ENCODE measurements around the gene PPP2R2B. TPM values are rescaled to one million over a fixed set of nuclear protein-coding genes. Genes with fewer than 3 reads are reported as not detected.

PPP2R2B gene
- total and polyA plus RNA-seq, 2 donors (not counting 1 experiment from before 2014, with no cell fraction given), result 0.67 to 1.5 TPM

DNA sequence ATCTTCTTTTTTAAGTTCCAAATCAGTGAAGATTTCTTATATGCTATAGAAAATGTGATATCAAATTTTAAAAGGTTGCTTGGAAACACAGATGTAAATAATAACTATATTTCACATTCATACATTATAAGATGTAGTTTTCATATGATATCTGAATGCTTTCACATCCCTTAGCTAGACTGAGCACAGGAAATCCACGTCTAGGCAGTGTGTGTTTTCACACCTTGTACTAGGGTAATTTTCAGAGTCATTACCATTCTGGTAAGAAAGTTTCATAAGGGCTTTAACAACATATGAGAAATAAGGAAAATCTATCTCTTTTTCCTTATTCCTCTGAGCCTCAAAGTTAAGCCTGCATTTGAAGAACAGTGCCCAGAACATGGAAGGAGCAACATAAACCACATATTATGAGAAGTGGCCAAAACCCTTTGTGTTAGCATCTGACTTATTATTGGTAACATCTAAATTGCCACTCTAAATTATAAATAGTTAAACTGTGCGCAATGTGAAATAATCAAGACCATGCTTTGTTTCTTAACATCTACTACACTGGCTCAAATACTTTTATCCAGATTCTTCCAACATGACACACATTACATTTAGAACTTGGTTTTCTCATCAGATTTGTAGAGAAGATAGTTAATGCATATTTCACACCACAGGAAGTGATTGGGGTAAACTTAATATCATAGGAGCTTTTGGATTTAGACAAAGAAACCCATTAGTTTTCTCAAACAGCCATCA lies 113.3 kb downstream of the PPP2R2B start:
- no peak overlapping the region for H3K27ac ChIP-seq (ENCODE audit: insufficient read depth, low read length)
- H3K27me3 ChIP-seq (ENCODE audit: control insufficient read depth, insufficient read depth, low read length), result no peaks in the 10 kb centered on the region
- H3K4me3 ChIP-seq (replicated peaks in 1 of 4; ENCODE audit: control extremely low read depth in 1 of 4, insufficient read depth in 1 of 4, low read depth in 3 of 4, low read length in 4 of 4), result no peak overlapping the region
- no peaks in the 10 kb centered on the region for H3K9me3 ChIP-seq (ENCODE audit: control insufficient read depth, insufficient read depth, low read depth, low read length)
- H4K20me1 ChIP-seq (ENCODE audit: control insufficient read depth, extremely low read depth, insufficient read depth, low read length), result no peaks in the 10 kb centered on the region
- DNase-seq (ENCODE audit: low read depth in 2 of 2), result peak in 1 of 2 donors; percentile 81
- H3K36me3 ChIP-seq (ENCODE audit: control insufficient read depth, insufficient read depth, low read length), result no peaks in the 10 kb centered on the region
- H3K79me2 ChIP-seq (ENCODE audit: control insufficient read depth, insufficient read depth, low read length), result no peaks in the 10 kb centered on the region
- H3K9ac ChIP-seq (ENCODE audit: insufficient read depth, low read length), result no peak overlapping the region
- H2AFZ ChIP-seq (ENCODE audit: low read length), result no peak overlapping the region
- no peak overlapping the region for H3K4me2 ChIP-seq (ENCODE audit: extremely low read depth, insufficient read depth, low read length)
- TF ChIP-seq, protein P1, sequence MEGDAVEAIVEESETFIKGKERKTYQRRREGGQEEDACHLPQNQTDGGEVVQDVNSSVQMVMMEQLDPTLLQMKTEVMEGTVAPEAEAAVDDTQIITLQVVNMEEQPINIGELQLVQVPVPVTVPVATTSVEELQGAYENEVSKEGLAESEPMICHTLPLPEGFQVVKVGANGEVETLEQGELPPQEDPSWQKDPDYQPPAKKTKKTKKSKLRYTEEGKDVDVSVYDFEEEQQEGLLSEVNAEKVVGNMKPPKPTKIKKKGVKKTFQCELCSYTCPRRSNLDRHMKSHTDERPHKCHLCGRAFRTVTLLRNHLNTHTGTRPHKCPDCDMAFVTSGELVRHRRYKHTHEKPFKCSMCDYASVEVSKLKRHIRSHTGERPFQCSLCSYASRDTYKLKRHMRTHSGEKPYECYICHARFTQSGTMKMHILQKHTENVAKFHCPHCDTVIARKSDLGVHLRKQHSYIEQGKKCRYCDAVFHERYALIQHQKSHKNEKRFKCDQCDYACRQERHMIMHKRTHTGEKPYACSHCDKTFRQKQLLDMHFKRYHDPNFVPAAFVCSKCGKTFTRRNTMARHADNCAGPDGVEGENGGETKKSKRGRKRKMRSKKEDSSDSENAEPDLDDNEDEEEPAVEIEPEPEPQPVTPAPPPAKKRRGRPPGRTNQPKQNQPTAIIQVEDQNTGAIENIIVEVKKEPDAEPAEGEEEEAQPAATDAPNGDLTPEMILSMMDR (conservative IDR thresholded peaks at IDR 0.05 in 1 of 2, IDR thresholded peaks at IDR 0.05 in 1 of 2; ENCODE audit: low read depth in 1 of 2, low read length in 2 of 2), result no peak
- no peak for TF ChIP-seq EZH2 (IDR thresholded peaks at IDR 0.05; ENCODE audit: low read length, missing control alignments)
- H3K4me1 ChIP-seq (ENCODE audit: control insufficient read depth, extremely low read depth, insufficient read depth, low read length), result no peaks in the 10 kb centered on the region

DNA sequence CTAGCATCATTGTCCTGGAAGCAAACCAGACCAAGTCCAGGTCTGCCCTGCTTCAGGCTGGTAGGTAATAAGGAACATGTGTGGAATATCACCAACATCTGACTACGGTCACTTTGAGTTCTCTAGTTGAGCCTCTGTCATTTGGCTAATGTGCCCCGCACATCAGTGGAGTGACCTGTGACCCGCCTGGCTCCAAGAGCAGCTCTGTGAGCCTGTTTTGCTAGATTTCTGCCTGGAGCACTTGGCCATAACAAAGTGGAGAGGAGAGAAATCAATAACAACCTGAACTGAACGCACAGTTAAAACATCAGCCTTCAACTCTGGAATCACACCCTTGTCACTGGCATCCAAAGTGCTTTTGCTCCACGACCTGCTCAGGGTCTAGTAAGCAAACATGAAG lies 115.7 kb downstream of the PPP2R2B start:
- Histone ChIP-seq H3K36me3 (ENCODE audit: control insufficient read depth, insufficient read depth, low read length) (no peaks in the 10 kb centered on the region), H3K4me3 (replicated peaks in 1 of 4; ENCODE audit: control extremely low read depth in 1 of 4, insufficient read depth in 1 of 4, low read depth in 3 of 4, low read length in 4 of 4) (no peak overlapping the region), H3K79me2 (ENCODE audit: control insufficient read depth, insufficient read depth, low read length) (no peaks in the 10 kb centered on the region), H3K4me1 (ENCODE audit: control insufficient read depth, extremely low read depth, insufficient read depth, low read length) (no peaks in the 10 kb centered on the region), H3K4me2 (ENCODE audit: extremely low read depth, insufficient read depth, low read length) (no peak overlapping the region), H3K9me3 (ENCODE audit: control insufficient read depth, insufficient read depth, low read depth, low read length) (no peaks in the 10 kb centered on the region), H2AFZ (ENCODE audit: low read length) (no peak overlapping the region), H3K27ac (ENCODE audit: insufficient read depth, low read length) (no peak overlapping the region), H3K9ac (ENCODE audit: insufficient read depth, low read length) (no peak overlapping the region), H3K27me3 (ENCODE audit: control insufficient read depth, insufficient read depth, low read length) (no peaks in the 10 kb centered on the region), H4K20me1 (ENCODE audit: control insufficient read depth, extremely low read depth, insufficient read depth, low read length) (no peaks in the 10 kb centered on the region)
- no peak for DNase-seq (ENCODE audit: low read depth in 2 of 2)
- TF ChIP-seq, protein P1 (conservative IDR thresholded peaks at IDR 0.05 in 1 of 2, IDR thresholded peaks at IDR 0.05 in 1 of 2; ENCODE audit: low read depth in 1 of 2, low read length in 2 of 2), result no peak
- TF ChIP-seq EZH2 (IDR thresholded peaks at IDR 0.05; ENCODE audit: low read length, missing control alignments), result no peak

DNA sequence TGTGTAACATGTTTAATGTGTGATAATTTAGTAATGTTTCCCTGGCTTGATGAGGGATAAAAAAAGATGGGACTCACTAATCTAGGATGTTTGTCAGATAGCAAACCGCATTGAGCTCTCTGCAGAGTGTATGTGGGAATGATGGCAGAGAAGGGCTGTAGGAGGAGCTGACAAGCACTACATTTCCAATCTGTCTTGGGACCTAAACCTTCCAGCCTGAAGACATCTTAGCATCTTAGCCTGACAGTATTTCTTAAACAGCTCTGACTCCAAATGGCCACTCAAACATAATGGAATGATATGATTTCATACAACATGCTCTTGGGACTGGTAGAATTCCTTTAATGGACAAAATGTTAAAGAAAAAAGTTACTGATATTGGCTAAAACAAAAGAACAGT lies 116.7 kb downstream of the PPP2R2B start:
- Histone ChIP-seq H3K4me2 (ENCODE audit: extremely low read depth, insufficient read depth, low read length) (no peak overlapping the region), H4K20me1 (ENCODE audit: control insufficient read depth, extremely low read depth, insufficient read depth, low read length) (no peaks in the 10 kb centered on the region), H3K27me3 (ENCODE audit: control insufficient read depth, insufficient read depth, low read length) (no peaks in the 10 kb centered on the region), H3K79me2 (ENCODE audit: control insufficient read depth, insufficient read depth, low read length) (no peaks in the 10 kb centered on the region), H3K9ac (ENCODE audit: insufficient read depth, low read length) (no peak overlapping the region), H3K27ac (ENCODE audit: insufficient read depth, low read length) (no peak overlapping the region), H3K4me3 (replicated peaks in 1 of 4; ENCODE audit: control extremely low read depth in 1 of 4, insufficient read depth in 1 of 4, low read depth in 3 of 4, low read length in 4 of 4) (no peak overlapping the region), H3K36me3 (ENCODE audit: control insufficient read depth, insufficient read depth, low read length) (no peaks in the 10 kb centered on the region), H3K4me1 (ENCODE audit: control insufficient read depth, extremely low read depth, insufficient read depth, low read length) (no peaks in the 10 kb centered on the region), H2AFZ (ENCODE audit: low read length) (no peak overlapping the region), H3K9me3 (ENCODE audit: control insufficient read depth, insufficient read depth, low read depth, low read length) (no peaks in the 10 kb centered on the region)
- TF ChIP-seq, protein P1 (conservative IDR thresholded peaks at IDR 0.05 in 1 of 2, IDR thresholded peaks at IDR 0.05 in 1 of 2; ENCODE audit: low read depth in 1 of 2, low read length in 2 of 2), result no peak
- no peak for TF ChIP-seq EZH2 (IDR thresholded peaks at IDR 0.05; ENCODE audit: low read length, missing control alignments)
- no peak for DNase-seq (ENCODE audit: low read depth in 2 of 2)

Measured in fibroblast of lung (primary cell).